Measurements from ENCODE around the gene SMIM7. TPM values are rescaled to one million over a fixed set of nuclear protein-coding genes. Genes with fewer than 3 reads are reported as not detected.

SMIM7 gene
- polyA plus RNA-seq (2013, experiment 1 of 2) = 54.2 TPM
- polyA plus RNA-seq (2013, experiment 2 of 2) = 54.9 TPM

DNA sequence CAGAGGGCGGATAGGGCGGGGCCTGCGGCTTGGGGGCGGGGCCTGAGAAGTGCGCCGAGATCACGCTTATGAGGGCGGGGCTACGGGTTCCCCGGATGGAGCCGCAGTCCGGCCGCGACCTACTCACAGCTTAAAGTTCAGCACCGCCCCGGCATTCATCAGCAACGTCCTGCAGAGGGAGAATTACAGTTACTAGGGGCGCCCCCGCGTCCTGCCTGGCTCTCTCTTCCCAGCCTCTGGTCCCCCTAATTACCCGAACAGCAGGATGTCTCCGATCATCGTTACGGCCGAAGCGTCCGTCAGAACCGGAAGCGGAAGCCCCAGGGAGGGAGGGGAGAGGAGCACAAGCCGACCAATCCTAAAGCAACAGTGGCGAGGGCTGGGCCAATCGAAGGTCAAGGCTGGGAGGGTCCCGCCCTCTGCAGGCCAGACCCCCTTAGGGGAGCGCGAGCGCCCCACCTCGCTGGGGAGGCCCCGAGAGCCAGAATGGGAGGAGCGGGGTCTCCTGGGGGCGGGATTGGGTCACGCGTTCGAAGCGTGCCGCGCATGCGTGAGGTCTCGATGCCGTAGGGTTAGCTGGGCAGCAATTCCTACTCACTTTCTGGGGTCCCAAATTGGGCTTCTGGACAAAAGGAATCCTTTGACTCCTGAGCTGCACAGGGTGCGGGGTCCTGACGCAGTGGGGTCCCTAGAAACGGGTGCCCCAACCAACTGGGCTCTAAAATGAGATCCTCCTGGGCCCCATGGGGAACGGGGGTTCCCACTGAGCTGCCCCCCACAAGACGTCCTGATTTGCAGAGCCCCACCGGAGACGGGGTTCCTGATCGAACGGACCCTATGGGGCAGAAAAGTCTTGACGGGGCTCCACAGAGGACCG lies at the start of gene SMIM7:
Gene SMIM7 (minus strand): TSS at position 313 of the 877 bp plus-strand sequence. CDS start 34 bp downstream, at position 279.
- H3K36me3 ChIP-seq (ENCODE audit: control insufficient read depth, insufficient read depth, low read length) = peaks cover 37% of the 10 kb centered on the region
- 2% methylated on average over 47 to 52 of the region's 60 CpGs for WGBS, 2 experiments (ENCODE audit: insufficient coverage in 2 of 2)
- H3K4me3 ChIP-seq (ENCODE audit: extremely low read depth, insufficient read depth, low read length, poor library complexity, severe bottlenecking) = peak within 1 kb of the TSS; percentile 88
- H3K27ac ChIP-seq (ENCODE audit: low read depth, low read length, severe bottlenecking) = peak within 1 kb of the TSS; percentile 90
- no peaks in the 10 kb centered on the region for H3K9me3 ChIP-seq (ENCODE audit: control insufficient read depth, low read length)
- H3K4me1 ChIP-seq (ENCODE audit: control insufficient read depth, insufficient read depth, low read length, poor library complexity, severe bottlenecking) = peaks cover 3% of the 10 kb centered on the region

DNA sequence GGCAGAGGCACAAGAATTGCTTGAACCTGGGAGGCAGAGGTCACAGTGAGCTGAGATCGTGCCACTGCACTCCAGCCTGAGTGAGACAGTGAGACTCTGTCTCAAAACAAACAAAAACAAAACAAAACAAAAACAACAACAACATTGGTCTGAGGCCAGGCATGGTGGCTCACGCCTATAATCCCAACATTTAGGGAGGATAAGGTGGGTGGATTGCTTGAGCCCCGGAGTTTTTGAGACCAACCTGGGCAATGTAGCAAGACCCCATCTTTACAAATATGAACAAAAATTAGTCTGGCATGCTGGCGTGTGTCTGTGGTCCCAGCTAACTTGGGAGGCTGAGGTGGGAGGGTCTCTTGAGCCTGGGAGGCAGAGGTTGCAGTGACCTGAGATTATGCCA lies 43.7 kb upstream of the SMIM7 start:
- no peaks in the 10 kb centered on the region for H3K9me3 ChIP-seq (ENCODE audit: control insufficient read depth, low read length)
- H3K4me1 ChIP-seq (ENCODE audit: control insufficient read depth, insufficient read depth, low read length, poor library complexity, severe bottlenecking) = no peaks in the 10 kb centered on the region
- H3K4me3 ChIP-seq (ENCODE audit: extremely low read depth, insufficient read depth, low read length, poor library complexity, severe bottlenecking) = no peak overlapping the region
- WGBS, 2 experiments (ENCODE audit: insufficient coverage in 2 of 2) = 90 to 100% methylated on average over 1 to 2 of the region's 4 CpGs
- no peak overlapping the region for H3K27ac ChIP-seq (ENCODE audit: low read depth, low read length, severe bottlenecking)
- H3K36me3 ChIP-seq (ENCODE audit: control insufficient read depth, insufficient read depth, low read length) = no peaks in the 10 kb centered on the region

DNA sequence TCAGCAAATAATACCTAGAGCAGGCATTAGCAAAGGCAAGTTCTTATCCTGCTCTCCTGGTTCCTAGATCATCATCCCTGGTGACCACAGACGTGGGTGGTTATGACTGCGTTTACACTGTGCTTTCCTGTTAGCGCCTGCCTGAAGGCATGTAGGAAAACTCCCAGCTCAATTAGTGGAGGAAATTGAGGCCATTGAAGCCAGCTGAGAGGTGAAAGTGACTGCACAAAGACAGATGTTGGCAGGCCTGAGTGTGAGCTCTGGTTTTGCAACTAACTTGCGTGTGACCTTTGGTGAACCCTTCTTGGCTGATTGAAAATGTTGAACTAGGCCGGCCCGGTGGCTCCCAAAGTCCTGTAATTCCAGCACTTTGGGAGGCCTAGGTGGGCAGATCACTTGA lies 42.2 kb upstream of the SMIM7 start:
- WGBS, 2 experiments (ENCODE audit: insufficient coverage in 2 of 2) = 66 to 93% methylated on average over 5 to 6 of the region's 6 CpGs
- no peak overlapping the region for H3K27ac ChIP-seq (ENCODE audit: low read depth, low read length, severe bottlenecking)
- no peaks in the 10 kb centered on the region for H3K9me3 ChIP-seq (ENCODE audit: control insufficient read depth, low read length)
- no peaks in the 10 kb centered on the region for H3K4me1 ChIP-seq (ENCODE audit: control insufficient read depth, insufficient read depth, low read length, poor library complexity, severe bottlenecking)
- H3K36me3 ChIP-seq (ENCODE audit: control insufficient read depth, insufficient read depth, low read length) = no peaks in the 10 kb centered on the region
- no peak overlapping the region for H3K4me3 ChIP-seq (ENCODE audit: extremely low read depth, insufficient read depth, low read length, poor library complexity, severe bottlenecking)

DNA sequence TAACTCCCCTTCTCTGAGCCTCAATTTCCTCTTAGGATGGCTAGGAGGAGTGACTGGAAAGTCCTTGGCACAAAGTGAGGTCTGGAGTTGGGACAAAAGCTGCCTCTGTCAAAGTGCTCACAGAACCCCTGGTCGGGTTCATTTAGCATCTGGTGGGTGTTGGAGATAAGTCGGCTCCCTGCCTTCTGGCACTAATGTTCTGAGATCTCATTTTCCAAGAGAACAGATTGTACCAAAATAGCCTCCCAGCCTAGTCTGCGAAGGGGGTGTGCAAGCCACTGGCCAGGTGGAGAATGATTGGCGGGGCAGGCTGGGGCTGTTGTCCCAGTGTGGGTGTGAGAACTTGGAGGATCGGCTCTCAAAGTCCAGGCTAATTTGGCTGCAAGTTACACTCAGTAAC lies 39.0 kb upstream of the SMIM7 start:
- Histone ChIP-seq H3K9me3 (ENCODE audit: control insufficient read depth, low read length) (no peaks in the 10 kb centered on the region), H3K36me3 (ENCODE audit: control insufficient read depth, insufficient read depth, low read length) (no peaks in the 10 kb centered on the region), H3K4me3 (ENCODE audit: extremely low read depth, insufficient read depth, low read length, poor library complexity, severe bottlenecking) (no peak overlapping the region), H3K27ac (ENCODE audit: low read depth, low read length, severe bottlenecking) (no peak overlapping the region), H3K4me1 (ENCODE audit: control insufficient read depth, insufficient read depth, low read length, poor library complexity, severe bottlenecking) (no peaks in the 10 kb centered on the region)
- WGBS, 2 experiments (ENCODE audit: insufficient coverage in 2 of 2) = 93% methylated on average over 2 of the region's 5 CpGs; no CpG with 5 or more reads in 1 of the 2 experiments

DNA sequence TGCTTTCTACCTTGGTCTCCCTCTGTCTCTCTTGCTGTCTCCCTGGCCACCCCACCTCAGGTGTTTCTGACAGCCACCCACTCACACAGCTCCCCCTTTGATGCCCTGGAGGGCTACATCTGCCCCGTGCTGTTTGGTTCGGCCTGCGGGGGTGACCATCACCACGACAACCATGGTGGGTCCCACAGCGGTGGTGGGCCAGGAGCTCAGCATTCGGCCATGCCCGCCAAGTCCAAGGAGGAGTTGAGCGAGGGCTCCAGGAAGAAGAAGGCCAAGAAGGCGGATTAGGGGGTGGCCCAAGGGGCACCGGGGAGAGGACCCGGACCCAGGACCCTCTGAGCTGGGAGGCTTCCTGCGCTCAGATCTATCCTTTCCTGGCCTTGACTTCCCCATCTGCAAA lies 28.1 kb upstream of the SMIM7 start:
- Histone ChIP-seq H3K9me3 (ENCODE audit: control insufficient read depth, low read length) (peaks cover 4% of the 10 kb centered on the region), H3K36me3 (ENCODE audit: control insufficient read depth, insufficient read depth, low read length) (no peaks in the 10 kb centered on the region), H3K4me3 (ENCODE audit: extremely low read depth, insufficient read depth, low read length, poor library complexity, severe bottlenecking) (no peak overlapping the region), H3K4me1 (ENCODE audit: control insufficient read depth, insufficient read depth, low read length, poor library complexity, severe bottlenecking) (no peaks in the 10 kb centered on the region), H3K27ac (ENCODE audit: low read depth, low read length, severe bottlenecking) (no peak overlapping the region)
- WGBS, 2 experiments (ENCODE audit: insufficient coverage in 2 of 2) = 93% methylated on average over 8 to 10 of the region's 12 CpGs

DNA sequence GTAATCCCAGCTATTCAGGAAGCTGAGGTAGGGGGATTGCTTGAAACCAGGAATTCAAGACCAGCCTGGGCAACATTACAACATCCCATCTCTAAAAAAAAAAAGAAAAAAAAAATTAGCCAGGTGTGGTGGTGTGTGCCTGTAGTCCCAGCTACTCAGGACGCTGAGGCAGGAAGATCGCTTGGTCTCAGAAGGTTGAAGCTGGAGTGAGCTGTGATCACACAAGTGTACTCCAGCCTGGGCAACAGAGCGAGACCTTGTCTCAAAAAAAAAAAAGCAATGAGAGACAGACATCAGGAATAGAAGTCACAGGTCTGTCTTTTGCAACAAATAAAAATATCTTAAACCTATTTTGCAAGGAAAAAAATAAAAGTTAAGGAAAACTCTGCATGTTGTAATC lies 24.3 kb upstream of the SMIM7 start:
- Histone ChIP-seq H3K4me1 (ENCODE audit: control insufficient read depth, insufficient read depth, low read length, poor library complexity, severe bottlenecking) (no peaks in the 10 kb centered on the region), H3K36me3 (ENCODE audit: control insufficient read depth, insufficient read depth, low read length) (no peaks in the 10 kb centered on the region), H3K27ac (ENCODE audit: low read depth, low read length, severe bottlenecking) (no peak overlapping the region), H3K9me3 (ENCODE audit: control insufficient read depth, low read length) (no peaks in the 10 kb centered on the region), H3K4me3 (ENCODE audit: extremely low read depth, insufficient read depth, low read length, poor library complexity, severe bottlenecking) (no peak overlapping the region)
- 83 to 89% methylated on average over 2 to 3 of the region's 3 CpGs for WGBS, 2 experiments (ENCODE audit: insufficient coverage in 2 of 2)

DNA sequence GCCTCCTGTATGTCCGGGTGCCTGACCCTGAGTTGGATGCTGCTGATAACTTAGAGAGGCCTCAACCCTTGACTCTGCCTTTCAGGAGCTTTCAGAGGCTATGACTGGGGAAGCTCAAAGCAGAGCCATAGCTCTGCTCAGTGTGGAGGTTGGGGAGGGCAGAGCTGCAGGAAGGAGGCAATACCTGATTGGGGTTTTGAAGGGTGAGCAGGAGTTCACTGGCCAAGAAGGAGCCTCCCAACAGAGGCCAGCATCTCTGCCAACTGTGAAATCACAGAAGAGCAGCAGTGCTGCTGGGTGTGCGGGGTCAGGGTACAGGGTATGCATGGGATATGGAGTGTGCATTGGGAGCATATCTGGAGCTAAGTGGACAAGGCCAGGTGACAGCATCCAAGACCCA lies 22.6 kb upstream of the SMIM7 start:
- Histone ChIP-seq H3K4me3 (ENCODE audit: extremely low read depth, insufficient read depth, low read length, poor library complexity, severe bottlenecking) (no peak overlapping the region), H3K27ac (ENCODE audit: low read depth, low read length, severe bottlenecking) (no peak overlapping the region), H3K36me3 (ENCODE audit: control insufficient read depth, insufficient read depth, low read length) (no peaks in the 10 kb centered on the region), H3K4me1 (ENCODE audit: control insufficient read depth, insufficient read depth, low read length, poor library complexity, severe bottlenecking) (no peaks in the 10 kb centered on the region), H3K9me3 (ENCODE audit: control insufficient read depth, low read length) (no peaks in the 10 kb centered on the region)
- WGBS, 2 experiments (ENCODE audit: insufficient coverage in 2 of 2) = 100% methylated on average over 1 of the region's 2 CpGs

DNA sequence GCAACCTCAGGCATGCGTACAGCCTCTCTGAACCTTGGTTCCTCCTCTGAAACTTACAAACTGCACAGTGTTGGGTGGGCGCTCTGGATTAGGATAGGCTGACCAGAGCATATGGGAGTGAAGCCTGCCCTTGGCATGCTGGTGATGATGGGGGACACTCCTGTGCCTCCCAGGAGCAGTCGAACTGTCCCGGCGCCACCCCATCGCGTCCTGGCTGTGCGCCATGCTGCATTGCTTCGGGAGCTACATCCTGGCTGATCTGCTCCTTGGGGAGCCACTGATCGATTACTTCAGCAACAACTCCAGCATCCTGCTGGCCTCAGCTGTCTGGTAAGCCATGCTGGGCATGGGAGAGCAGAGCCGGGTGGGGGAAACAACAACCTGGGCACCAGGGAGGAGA lies 19.9 kb upstream of the SMIM7 start:
- Histone ChIP-seq H3K27ac (ENCODE audit: low read depth, low read length, severe bottlenecking) (no peak overlapping the region), H3K9me3 (ENCODE audit: control insufficient read depth, low read length) (no peaks in the 10 kb centered on the region), H3K36me3 (ENCODE audit: control insufficient read depth, insufficient read depth, low read length) (no peaks in the 10 kb centered on the region), H3K4me1 (ENCODE audit: control insufficient read depth, insufficient read depth, low read length, poor library complexity, severe bottlenecking) (no peaks in the 10 kb centered on the region), H3K4me3 (ENCODE audit: extremely low read depth, insufficient read depth, low read length, poor library complexity, severe bottlenecking) (no peak overlapping the region)
- WGBS, 2 experiments (ENCODE audit: insufficient coverage in 2 of 2) = 91 to 95% methylated on average over 9 to 10 of the region's 11 CpGs

DNA sequence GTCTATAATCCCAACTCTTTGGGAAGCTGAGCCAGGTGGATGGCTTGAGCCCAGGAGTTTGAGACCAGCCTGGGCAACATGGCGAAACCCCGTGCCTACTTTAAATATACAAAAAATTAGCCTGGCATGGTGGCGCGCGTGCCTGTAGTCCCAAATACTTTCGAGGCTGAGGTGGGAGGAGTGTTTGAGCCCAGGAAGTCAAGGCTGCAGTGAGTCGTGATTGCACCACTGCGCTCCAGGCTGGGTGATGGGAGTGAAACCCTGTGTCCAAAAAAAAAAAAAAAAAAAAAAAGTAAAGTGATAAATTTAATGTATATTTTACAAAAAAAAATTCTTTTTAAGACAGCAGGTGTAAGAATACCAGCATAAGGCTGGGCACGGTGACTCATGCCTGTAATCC lies 18.6 kb upstream of the SMIM7 start:
- WGBS, 2 experiments (ENCODE audit: insufficient coverage in 2 of 2) = 80 to 90% methylated on average over 1 to 2 of the region's 9 CpGs
- no peaks in the 10 kb centered on the region for H3K36me3 ChIP-seq (ENCODE audit: control insufficient read depth, insufficient read depth, low read length)
- H3K9me3 ChIP-seq (ENCODE audit: control insufficient read depth, low read length) = no peaks in the 10 kb centered on the region
- no peaks in the 10 kb centered on the region for H3K4me1 ChIP-seq (ENCODE audit: control insufficient read depth, insufficient read depth, low read length, poor library complexity, severe bottlenecking)
- no peak overlapping the region for H3K27ac ChIP-seq (ENCODE audit: low read depth, low read length, severe bottlenecking)
- H3K4me3 ChIP-seq (ENCODE audit: extremely low read depth, insufficient read depth, low read length, poor library complexity, severe bottlenecking) = no peak overlapping the region

DNA sequence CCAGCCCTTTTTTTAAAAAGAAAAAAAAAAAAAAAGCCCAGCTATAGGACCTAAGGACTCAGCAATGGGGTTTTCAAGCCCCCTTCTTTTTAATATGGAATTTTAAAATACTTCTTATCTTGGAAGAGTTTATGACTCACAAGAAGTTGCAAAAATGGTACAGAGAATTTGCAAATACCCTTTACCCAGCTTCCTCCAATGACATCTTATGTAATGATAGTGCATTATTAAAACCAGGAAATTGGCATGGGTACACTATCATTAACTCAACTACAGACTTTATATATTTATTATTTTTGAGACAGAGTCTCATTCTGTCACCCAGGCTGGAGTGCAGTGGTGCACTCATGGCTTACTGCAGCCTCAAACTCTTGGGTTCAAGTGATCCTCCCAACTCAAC lies 17.1 kb upstream of the SMIM7 start:
- no peak overlapping the region for H3K4me3 ChIP-seq (ENCODE audit: extremely low read depth, insufficient read depth, low read length, poor library complexity, severe bottlenecking)
- H3K36me3 ChIP-seq (ENCODE audit: control insufficient read depth, insufficient read depth, low read length) = no peaks in the 10 kb centered on the region

DNA sequence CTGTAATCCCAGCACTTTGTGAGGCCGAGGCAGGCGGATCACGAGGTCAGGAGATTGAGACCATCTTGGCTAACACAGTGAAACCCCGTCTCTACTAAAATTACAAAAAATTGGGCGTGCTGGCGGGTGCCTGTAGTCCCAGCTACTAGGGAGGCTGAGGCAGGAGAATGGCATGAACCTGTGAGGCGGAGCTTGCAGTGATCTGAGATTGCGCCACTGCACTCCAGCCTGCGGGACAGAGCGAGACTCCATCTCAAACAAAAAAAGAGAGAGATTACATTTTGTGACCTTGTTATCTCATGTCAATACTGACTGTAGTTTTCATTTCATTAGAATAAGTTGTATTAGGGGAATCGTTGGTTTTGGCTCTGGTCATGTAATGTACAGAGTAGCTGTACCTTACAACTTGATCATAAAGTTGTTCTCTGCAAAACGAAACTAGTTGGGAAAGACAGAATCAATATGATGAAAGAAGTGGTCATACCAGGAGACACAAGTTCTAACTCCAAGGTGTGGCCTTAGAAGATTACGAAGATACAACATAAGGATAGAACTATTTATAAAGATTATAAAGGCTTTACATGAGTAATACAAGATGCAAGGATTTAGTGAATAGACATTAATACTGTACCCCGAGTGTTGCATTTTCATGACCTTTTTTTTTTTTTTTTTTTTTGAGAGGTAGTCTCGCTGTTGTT lies 16.3 kb upstream of the SMIM7 start:
- Histone ChIP-seq H3K36me3 (ENCODE audit: control insufficient read depth, insufficient read depth, low read length) (no peaks in the 10 kb centered on the region), H3K4me1 (ENCODE audit: control insufficient read depth, insufficient read depth, low read length, poor library complexity, severe bottlenecking) (no peaks in the 10 kb centered on the region), H3K4me3 (ENCODE audit: extremely low read depth, insufficient read depth, low read length, poor library complexity, severe bottlenecking) (no peak overlapping the region), H3K27ac (ENCODE audit: low read depth, low read length, severe bottlenecking) (no peak overlapping the region), H3K9me3 (ENCODE audit: control insufficient read depth, low read length) (no peaks in the 10 kb centered on the region)
- WGBS, 2 experiments (ENCODE audit: insufficient coverage in 2 of 2) = 94 to 96% methylated on average over 7 to 8 of the region's 15 CpGs

More for the DNA sequence above, 17.1 kb upstream of the SMIM7 start:
- Histone ChIP-seq H3K27ac (ENCODE audit: low read depth, low read length, severe bottlenecking) (no peak overlapping the region), H3K9me3 (ENCODE audit: control insufficient read depth, low read length) (no peaks in the 10 kb centered on the region), H3K4me1 (ENCODE audit: control insufficient read depth, insufficient read depth, low read length, poor library complexity, severe bottlenecking) (no peaks in the 10 kb centered on the region)

Measured in mesodermal cell (in vitro differentiated cells).